ENCODE data around the gene H6PD.

Gene H6PD

DNA sequence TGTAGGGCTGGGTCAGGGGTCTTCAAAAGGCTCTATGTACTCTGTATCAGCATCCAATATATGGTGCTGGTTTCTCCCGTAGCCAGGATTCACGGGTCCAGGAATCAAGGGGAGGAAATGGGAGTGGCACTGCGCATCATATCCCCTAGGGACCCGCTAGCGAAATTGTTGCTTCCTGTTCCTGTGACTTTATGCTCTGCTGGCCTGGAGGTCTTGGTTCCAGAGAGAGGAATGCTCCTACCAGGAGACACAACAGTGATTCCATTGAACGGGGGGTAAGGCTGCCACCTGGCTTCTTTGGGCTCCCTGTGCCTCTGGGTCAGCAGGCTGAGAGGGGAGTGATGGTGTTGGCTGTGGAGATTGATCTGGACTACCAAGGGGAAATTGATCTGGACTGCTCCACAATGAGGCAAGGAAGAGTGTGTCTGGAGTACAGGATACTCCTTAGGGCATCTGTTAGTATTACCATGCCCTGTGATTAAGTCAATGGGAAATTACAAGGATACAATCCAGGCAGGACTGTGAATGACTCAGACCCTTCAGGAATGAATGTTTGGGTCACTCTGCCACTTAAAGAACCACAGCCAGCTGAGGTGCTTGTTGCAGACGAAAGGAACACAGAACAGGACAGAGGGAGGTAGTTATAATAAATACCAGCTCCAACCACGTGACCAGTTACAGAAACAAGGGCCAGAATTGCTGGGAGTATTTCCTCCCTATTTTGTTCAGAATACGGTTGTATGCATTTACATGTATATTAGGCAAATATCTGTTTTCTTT is 68.4 kb downstream of the H6PD start:
- TF ChIP-seq, protein P1, sequence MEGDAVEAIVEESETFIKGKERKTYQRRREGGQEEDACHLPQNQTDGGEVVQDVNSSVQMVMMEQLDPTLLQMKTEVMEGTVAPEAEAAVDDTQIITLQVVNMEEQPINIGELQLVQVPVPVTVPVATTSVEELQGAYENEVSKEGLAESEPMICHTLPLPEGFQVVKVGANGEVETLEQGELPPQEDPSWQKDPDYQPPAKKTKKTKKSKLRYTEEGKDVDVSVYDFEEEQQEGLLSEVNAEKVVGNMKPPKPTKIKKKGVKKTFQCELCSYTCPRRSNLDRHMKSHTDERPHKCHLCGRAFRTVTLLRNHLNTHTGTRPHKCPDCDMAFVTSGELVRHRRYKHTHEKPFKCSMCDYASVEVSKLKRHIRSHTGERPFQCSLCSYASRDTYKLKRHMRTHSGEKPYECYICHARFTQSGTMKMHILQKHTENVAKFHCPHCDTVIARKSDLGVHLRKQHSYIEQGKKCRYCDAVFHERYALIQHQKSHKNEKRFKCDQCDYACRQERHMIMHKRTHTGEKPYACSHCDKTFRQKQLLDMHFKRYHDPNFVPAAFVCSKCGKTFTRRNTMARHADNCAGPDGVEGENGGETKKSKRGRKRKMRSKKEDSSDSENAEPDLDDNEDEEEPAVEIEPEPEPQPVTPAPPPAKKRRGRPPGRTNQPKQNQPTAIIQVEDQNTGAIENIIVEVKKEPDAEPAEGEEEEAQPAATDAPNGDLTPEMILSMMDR (IDR thresholded peaks at IDR 0.05; ENCODE audit: low read length, missing control alignments) = no peak
- peak; percentile 91 for DNase-seq (ENCODE audit: low read depth)
- no peak overlapping the region for H3K4me3 ChIP-seq (replicated peaks; ENCODE audit: low read depth, low read length)

GRCh38 chr1:9303916-9304315 is 69.3 kb downstream of the H6PD start:
- H3K4me3 ChIP-seq (replicated peaks; ENCODE audit: low read depth, low read length) = no peak overlapping the region
- TF ChIP-seq, protein P1 (IDR thresholded peaks at IDR 0.05; ENCODE audit: low read length, missing control alignments) = no peak
- DNase-seq (ENCODE audit: low read depth) = no peak

GRCh38 chr1:9305216-9305615 is 70.6 kb downstream of the H6PD start:
- TF ChIP-seq, protein P1 (IDR thresholded peaks at IDR 0.05; ENCODE audit: low read length, missing control alignments) = no peak
- DNase-seq (ENCODE audit: low read depth) = no peak
- H3K4me3 ChIP-seq (replicated peaks; ENCODE audit: low read depth, low read length) = no peak overlapping the region

GRCh38 chr1:9306006-9306405 is 71.4 kb downstream of the H6PD start:
- no peak for DNase-seq (ENCODE audit: low read depth)
- TF ChIP-seq, protein P1 (IDR thresholded peaks at IDR 0.05; ENCODE audit: low read length, missing control alignments) = no peak
- no peak overlapping the region for H3K4me3 ChIP-seq (replicated peaks; ENCODE audit: low read depth, low read length)

DNA sequence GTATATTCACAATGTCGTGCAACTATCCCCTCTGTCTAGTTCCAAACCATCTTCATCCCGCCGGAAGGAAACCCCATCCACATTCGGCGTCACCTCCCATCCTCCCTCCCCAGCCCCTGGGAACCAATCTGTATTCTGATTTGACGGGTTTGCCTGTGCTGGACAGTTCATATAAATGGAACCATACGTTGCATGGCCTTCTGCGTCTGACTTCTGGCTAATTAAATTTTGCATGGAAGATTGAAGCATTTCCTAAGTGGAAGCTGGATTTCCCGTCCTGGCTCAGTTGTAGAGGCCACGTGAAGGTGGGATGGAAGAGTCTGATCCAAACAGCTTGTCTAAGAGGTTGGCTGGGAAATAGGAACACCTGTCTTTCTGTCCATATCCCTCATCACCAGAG is 72.7 kb downstream of the H6PD start:
- DNase-seq (ENCODE audit: low read depth) = no peak
- H3K4me3 ChIP-seq (replicated peaks; ENCODE audit: low read depth, low read length) = no peak overlapping the region
- TF ChIP-seq, protein P1 (IDR thresholded peaks at IDR 0.05; ENCODE audit: low read length, missing control alignments) = no peak

DNA sequence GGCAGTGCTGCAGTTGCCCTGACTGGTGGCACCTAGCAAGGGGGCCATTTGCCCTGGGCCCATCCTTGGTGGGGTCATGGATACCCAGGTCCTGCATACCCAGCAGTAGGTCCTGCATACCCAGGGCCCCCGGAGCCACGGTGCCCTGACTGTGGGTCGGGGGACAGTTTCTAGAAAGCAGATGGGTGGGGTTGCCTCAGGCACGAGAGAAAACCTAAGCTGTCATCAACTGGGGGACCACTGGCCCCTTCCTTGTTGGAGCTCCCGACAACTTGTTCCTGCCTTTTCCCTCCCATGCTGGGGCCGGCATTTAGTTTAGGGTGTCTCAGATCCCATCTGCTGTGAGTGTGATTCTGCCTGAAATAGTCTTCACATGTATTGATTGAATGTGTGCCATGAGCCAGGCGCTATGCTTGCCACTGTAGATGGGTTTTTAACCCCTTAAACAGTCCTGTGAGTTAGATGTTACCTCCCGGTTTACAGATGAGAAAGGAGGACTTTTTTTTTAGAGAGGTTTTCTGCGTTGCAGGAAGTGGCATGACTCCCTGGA is 73.7 kb downstream of the H6PD start:
- no peak overlapping the region for H3K4me3 ChIP-seq (replicated peaks; ENCODE audit: low read depth, low read length)
- DNase-seq (ENCODE audit: low read depth) = no peak
- TF ChIP-seq, protein P1 (IDR thresholded peaks at IDR 0.05; ENCODE audit: low read length, missing control alignments) = no peak

- TF ChIP-seq, protein P1 (IDR thresholded peaks at IDR 0.05; ENCODE audit: low read length, missing control alignments) = no peak
- no peak overlapping the region for H3K4me3 ChIP-seq (replicated peaks; ENCODE audit: low read depth, low read length)
- DNase-seq (ENCODE audit: low read depth) = no peak
These were observed 74.5 kb downstream of the H6PD start for GRCh38 chr1:9309080-9309479.

Data from fibroblast of pulmonary artery (primary cell).